ENCODE measurements around the gene ESCO1. TPM values are rescaled to one million over a fixed set of nuclear protein-coding genes. Genes with fewer than 3 reads are reported as not detected.

Gene ESCO1
- total RNA-seq, 4 donors from 2014 or later = 8.7 to 17.1 (median 14.6) TPM

DNA sequence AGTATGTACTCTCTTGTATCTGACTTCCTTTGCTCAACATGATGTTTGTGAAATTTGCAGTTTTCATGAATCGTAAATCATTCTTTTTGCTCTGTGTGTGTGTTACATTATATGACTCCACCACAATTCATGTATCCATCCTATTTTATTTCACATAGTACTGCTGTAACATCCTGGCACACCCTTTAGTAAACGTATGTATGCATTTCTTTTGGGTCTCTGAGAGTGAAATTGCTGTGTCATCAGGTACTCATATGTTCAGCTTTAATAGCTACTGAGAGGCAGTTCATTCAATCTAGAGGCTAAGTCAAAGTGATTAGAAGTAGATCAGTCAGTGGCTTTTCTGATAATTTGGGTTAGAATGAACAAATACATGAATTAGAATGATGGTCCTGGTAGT lies 118.8 kb downstream of the ESCO1 start:
- Histone ChIP-seq H3K4me3 (no peak overlapping the region), H3K36me3 (no peaks in the 10 kb centered on the region), H3K27me3 (no peaks in the 10 kb centered on the region), H3K4me1 (no peaks in the 10 kb centered on the region), H3K9me3 (no peaks in the 10 kb centered on the region), H3K27ac (no peak overlapping the region)
- DNase-seq = no peak
- TF ChIP-seq POLR2A (IDR thresholded peaks at IDR 0.05) = no peak
- TF ChIP-seq, protein P1, sequence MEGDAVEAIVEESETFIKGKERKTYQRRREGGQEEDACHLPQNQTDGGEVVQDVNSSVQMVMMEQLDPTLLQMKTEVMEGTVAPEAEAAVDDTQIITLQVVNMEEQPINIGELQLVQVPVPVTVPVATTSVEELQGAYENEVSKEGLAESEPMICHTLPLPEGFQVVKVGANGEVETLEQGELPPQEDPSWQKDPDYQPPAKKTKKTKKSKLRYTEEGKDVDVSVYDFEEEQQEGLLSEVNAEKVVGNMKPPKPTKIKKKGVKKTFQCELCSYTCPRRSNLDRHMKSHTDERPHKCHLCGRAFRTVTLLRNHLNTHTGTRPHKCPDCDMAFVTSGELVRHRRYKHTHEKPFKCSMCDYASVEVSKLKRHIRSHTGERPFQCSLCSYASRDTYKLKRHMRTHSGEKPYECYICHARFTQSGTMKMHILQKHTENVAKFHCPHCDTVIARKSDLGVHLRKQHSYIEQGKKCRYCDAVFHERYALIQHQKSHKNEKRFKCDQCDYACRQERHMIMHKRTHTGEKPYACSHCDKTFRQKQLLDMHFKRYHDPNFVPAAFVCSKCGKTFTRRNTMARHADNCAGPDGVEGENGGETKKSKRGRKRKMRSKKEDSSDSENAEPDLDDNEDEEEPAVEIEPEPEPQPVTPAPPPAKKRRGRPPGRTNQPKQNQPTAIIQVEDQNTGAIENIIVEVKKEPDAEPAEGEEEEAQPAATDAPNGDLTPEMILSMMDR (IDR thresholded peaks at IDR 0.05) = no peak
- intact Hi-C loops (cut with DNase I) = no loop called here
- whole genome bisulfite sequencing, 2 donors = 59 to 60% methylated on average over 2 of the region's 2 CpGs

DNA sequence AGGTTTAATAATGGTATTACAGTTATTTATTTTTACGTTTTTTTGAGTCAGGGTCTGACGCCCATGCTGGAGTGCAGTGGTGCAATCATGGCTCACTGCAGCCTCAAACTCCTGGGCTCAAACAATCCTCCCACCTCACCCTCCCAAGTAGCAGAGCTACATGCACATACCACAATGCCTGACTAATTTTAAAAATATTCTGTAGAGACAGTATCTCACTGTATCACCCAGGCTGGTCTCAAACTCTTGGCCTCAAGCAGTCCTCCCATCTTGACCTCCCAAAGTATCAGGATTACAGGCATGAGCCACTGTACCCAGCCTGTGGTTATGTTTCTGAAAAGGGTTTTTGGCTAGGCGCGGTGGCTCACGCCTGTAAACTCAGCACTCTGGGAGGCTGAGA lies 120.8 kb downstream of the ESCO1 start:
- WGBS, 2 donors = 87 to 90% methylated on average over 2 to 4 of the region's 5 CpGs
- no peak overlapping the region for H3K27ac ChIP-seq
- DNase-seq = no peak
- H3K4me3 ChIP-seq = no peak overlapping the region
- no peaks in the 10 kb centered on the region for H3K9me3 ChIP-seq
- intact Hi-C loops (cut with DNase I) = no loop called here
- TF ChIP-seq POLR2A (IDR thresholded peaks at IDR 0.05) = no peak
- TF ChIP-seq, protein P1 (IDR thresholded peaks at IDR 0.05) = no peak
- no peaks in the 10 kb centered on the region for H3K4me1 ChIP-seq
- H3K36me3 ChIP-seq = no peaks in the 10 kb centered on the region
- no peaks in the 10 kb centered on the region for H3K27me3 ChIP-seq

Other genes with a start within 250 kb of the ESCO1 start
- 10 to 100 TPM in 3 of 4 donors, 1 to 10 TPM in 1; 4.4 to 19.5 (median 12.1) TPM for gene SNRPD1, start 11.6 kb upstream of the ESCO1 start, total RNA-seq
- gene ABHD3, start 104.1 kb upstream of the ESCO1 start, total RNA-seq = 10 to 100 TPM; 11.8 to 21.1 (median 14.0) TPM
- gene MIB1, start 140.1 kb upstream of the ESCO1 start, total RNA-seq = 10 to 100 TPM; 14.1 to 34.9 (median 22.7) TPM